HCT116 (cell line): Measurements from ENCODE around the gene NASP.

ENCODE experiments used
- CTCF ChIP-seq, 3 experiments: fragments of 200-600 bp in 1 of 3; sonication (generic) in 1 of 3; IDR thresholded peaks in 2 of 3; conservative IDR thresholded peaks in 1 of 3; 2 replicates each; pipeline ENCODE4 v1.5.1; 2012 to 2017; ENCODE audit warnings: low read depth in 2 of 3, low read length in 2 of 3, antibody characterized with exemption in 1 of 3, borderline replicate concordance in 1 of 3, control low read depth in 1 of 3, mild to moderate bottlenecking in 1 of 3, mixed read lengths in 1 of 3, mixed run types in 1 of 3, moderate library complexity in 1 of 3; ENCODE audit not compliant: insufficient read depth in 1 of 3
- POLR2A ChIP-seq: IDR thresholded peaks from 2 replicates; pipeline ENCODE4 v1.7.0; 2011; ENCODE audit warnings: borderline replicate concordance; ENCODE audit not compliant: insufficient read depth, insufficient read length; ENCODE audit errors: extremely low read depth
- POLR2AphosphoS5 ChIP-seq: IDR thresholded peaks from 2 replicates; pipeline ENCODE4 v1.6.1; 2011; ENCODE audit warnings: mild to moderate bottlenecking, low read depth, low read length, moderate library complexity
- REST ChIP-seq: IDR thresholded peaks from 2 replicates; pipeline ENCODE4 v1.6.1; 2012; ENCODE audit warnings: low read depth
- SP1 ChIP-seq: IDR thresholded peaks from 2 replicates; pipeline ENCODE4 v1.6.1; 2012; ENCODE audit warnings: low read depth

GRCh38 chr1:45536886-45537285 is 47.0 kb upstream of the NASP start:
- no peak for TF ChIP-seq POLR2A
- TF ChIP-seq CTCF (IDR thresholded peaks at IDR 0.05 in 2 of 3, conservative IDR thresholded peaks at IDR 0.05 in 1 of 3; ENCODE audit: borderline replicate concordance in 1 of 3, insufficient read depth in 1 of 3, low read depth in 2 of 3, low read length in 2 of 3) = no peak
- TF ChIP-seq POLR2AphosphoS5 = no peak
- TF ChIP-seq SP1 = no peak
- TF ChIP-seq REST = no peak
